GM19023 (cell line): ENCODE data around the gene RAB40C.

Experiments
- ATAC-seq: cut with Tn5 transposase; IDR thresholded peaks from one replicate; pipeline ENCODE4 v1.9.1; 2021; ENCODE audit warnings: mild to moderate bottlenecking, moderate library complexity; ENCODE audit not compliant: unreplicated experiment

The RAB40C gene

GRCh38 chr16:628321-629061 is 38.6 kb downstream of the RAB40C start:
- no peak for ATAC-seq

GRCh38 chr16:629185-629832 is 39.4 kb downstream of the RAB40C start:
- no peak for ATAC-seq

- ATAC-seq = no peak
These were observed 40.0 kb downstream of the RAB40C start for GRCh38 chr16:629833-630248.

GRCh38 chr16:630249-630814 is 40.5 kb downstream of the RAB40C start:
- no peak for ATAC-seq

- ATAC-seq = no peak
These were observed 41.0 kb downstream of the RAB40C start, which contains the start of gene WFIKKN1 for GRCh38 chr16:630815-631405. TSS of gene WFIKKN1 (plus strand) at chr16:630985. CDS start at chr16:631254, 269 bp downstream.

GRCh38 chr16:631808-632358 is 42.0 kb downstream of the RAB40C start:
- no peak for ATAC-seq

GRCh38 chr16:632486-633335 is 42.8 kb downstream of the RAB40C start:
- no peak for ATAC-seq

GRCh38 chr16:633336-634050 is 43.6 kb downstream of the RAB40C start:
- ATAC-seq = no peak

- ATAC-seq = no peak
These were observed 44.3 kb downstream of the RAB40C start for GRCh38 chr16:634051-634670.

- ATAC-seq = no peak
These were observed 45.1 kb downstream of the RAB40C start for GRCh38 chr16:634996-635395.

- ATAC-seq = peak; percentile 2
These were observed 45.8 kb downstream of the RAB40C start for GRCh38 chr16:635573-636205.

- ATAC-seq = peak; percentile 63
These were observed 46.6 kb downstream of the RAB40C start, which contains the start of gene METTL26 for GRCh38 chr16:636206-637080. TSS of gene METTL26 (minus strand) at chr16:636305. CDS start at chr16:636290, 15 bp downstream.

- peak; percentile 1 for ATAC-seq
These were observed 47.5 kb downstream of the RAB40C start for GRCh38 chr16:637081-638018.

- no peak for ATAC-seq
These were observed 48.2 kb downstream of the RAB40C start for GRCh38 chr16:638034-638543.

GRCh38 chr16:638836-639235 is 49.0 kb downstream of the RAB40C start:
- ATAC-seq = no peak

GRCh38 chr16:640614-641013 is 50.7 kb downstream of the RAB40C start:
- no peak for ATAC-seq
